Measurements from ENCODE around the gene SDK1.
"Not testable (repeated sequence)": the region's sequence is repeated elsewhere in the genome, so short reads cannot be mapped to it uniquely, and the experiment has no call there.

Gene SDK1

DNA sequence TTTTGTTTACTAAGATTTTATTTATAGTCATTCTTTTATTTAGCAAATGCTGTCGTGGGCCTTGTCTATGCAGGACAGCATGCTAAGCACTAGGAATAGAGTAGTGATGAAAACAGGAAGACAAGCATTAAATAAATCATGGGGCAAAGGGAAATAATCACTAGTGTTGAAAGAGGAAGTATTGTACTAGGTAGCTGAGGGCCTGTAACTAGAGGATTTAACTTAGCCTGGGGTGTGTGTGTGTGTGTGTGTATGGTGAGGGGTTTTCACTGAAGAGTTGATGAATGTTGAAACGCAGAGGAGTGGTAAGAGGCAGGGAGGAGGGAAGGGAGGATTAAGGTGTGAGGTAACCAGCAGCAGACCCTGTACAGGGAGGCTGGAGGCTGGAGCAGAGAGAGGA lies 446.4 kb downstream of the SDK1 start:
- DNase-seq, result no peak

- DNase-seq, result no peak
Observed at GRCh38 chr7:3748389-3748788, 447.3 kb downstream of the SDK1 start.

- no peak for DNase-seq
Observed at GRCh38 chr7:3753868-3754267, 452.8 kb downstream of the SDK1 start.

DNA sequence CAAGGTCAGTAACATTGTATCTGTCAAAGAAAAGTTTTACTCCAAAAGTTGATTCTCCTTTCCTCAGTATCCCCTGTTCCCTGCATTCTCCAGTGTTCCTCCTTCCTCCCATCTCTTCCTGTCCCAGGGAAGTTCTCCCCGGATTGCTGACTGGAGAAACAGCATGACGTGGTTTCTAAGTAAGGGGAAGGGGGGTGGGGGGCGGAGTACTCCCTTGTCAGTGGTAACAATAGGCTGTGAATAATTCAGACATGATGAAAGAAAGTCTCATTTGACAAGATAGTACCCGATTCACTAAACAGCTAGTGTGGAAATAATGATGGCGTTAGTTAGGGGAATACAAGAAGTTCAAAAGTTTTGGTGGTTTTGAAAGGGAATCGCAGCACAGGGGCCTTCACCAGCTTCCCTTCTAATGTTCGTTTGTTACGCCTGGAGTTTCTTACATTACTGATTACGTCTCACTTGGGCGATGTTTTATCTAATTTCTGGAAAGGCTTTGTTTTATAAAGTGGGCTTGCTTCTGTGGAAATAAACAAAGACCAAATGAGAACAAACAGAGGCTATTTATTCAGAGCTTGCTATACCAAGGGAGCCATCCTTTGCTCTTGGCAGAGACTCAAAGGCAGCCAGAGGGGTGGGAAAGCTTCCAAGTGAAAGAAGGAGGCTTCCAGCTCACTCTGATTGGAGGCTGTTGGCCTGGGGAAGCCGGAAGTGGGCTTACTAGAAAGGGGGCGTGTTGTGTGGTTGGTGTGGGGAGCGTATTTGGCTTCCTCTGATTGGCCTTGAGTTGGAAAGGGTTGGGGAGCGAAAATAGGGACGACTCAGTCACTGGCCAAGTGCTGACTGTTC lies 453.7 kb downstream of the SDK1 start:
- no peak for DNase-seq

DNA sequence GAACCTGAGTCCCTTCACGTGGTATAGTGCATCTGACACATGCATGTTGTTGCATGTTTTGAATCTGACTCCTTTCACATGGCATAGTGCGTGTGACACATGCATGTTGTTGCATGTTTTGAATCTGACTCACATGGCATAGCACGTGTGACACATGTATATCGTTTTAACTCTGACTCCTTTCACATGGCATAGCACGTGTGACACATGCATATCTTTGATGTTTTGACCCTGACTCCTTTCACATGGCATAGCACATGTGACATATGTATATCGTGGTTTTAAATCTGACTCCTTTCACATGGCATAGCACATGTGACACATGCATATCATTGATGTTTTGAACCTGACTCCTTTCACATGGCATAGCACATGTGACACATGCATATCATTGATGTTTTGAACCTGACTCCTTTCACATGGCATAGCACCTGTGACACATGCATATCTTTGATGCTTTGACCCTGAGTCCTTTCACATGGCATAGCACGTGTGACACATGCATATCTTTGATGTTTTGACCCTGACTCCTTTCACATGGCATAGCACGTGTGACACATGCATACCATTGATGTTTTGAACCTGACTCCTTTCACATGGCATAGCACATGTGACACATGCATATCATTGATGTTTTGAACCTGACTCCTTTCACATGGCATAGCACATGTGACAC lies 454.9 kb downstream of the SDK1 start:
- DNase-seq, result not testable (repeated sequence)

DNA sequence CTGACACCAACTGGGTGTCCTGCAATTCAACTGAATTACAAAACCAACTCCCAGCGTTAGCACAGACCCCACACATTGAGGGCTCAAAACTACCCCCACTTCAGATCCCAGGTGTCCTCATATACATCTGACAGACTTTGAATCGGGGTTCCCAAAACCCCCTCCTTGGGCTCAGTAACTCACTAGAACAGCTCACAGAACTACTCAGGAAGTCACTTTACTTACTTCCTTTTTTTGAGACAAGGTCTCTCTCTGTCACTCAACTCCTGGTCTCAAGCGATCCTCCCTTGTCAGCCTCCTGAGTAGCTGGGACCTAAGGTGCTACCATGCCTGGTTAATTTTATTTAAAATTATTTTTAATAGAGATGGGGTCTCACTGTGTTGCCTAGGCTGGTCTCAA lies 456.0 kb downstream of the SDK1 start:
- no peak for DNase-seq

DNA sequence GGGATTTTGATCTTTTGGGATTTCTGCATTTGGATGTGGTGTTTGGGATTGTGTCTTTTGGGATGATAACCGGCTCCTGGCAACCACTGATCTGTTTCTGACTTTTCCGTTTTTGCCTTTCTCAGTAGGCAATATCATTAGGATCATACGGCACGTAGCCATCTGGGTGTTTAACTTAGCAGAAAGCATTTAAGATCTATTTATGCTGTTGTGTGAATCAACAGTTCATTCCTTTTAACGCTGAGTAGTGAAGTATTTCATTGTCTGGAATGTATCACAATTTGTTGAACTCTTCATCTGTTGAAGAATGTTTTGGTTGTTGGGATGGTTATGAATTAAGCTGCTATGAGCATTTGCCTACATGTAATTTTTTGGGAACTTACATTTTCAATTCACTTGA lies 459.6 kb downstream of the SDK1 start:
- no peak for DNase-seq

- DNase-seq, result no peak
Observed at GRCh38 chr7:3762146-3762831, 461.2 kb downstream of the SDK1 start.

GRCh38 chr7:3767917-3768777 lies 467.1 kb downstream of the SDK1 start:
- DNase-seq, result no peak

GRCh38 chr7:3771906-3772305 lies 470.9 kb downstream of the SDK1 start:
- no peak for DNase-seq

DNA sequence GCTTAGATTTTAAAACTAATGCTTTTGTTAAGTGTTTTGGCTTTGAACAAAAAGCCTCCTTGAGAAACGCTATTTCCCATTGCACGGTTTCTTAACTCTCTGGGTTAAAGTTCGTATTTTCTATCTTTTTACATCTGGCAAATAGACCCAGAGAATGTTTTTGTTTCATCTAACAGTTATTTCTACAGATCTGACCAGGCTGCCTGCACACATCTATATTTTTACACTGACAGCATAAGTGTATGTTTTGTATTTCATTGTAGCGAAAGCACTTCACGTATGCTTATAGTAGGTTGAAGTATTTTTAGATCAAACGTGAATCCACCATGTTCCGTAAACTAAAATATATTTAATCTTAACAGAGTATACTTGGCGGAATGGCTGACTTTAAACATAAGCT lies 477.3 kb downstream of the SDK1 start:
- no peak for DNase-seq

GRCh38 chr7:3780016-3780415 lies 479.0 kb downstream of the SDK1 start:
- no peak for DNase-seq

GRCh38 chr7:3780525-3780924 lies 479.5 kb downstream of the SDK1 start:
- DNase-seq, result no peak

GRCh38 chr7:3781607-3782006 lies 480.6 kb downstream of the SDK1 start:
- DNase-seq, result no peak

DNA sequence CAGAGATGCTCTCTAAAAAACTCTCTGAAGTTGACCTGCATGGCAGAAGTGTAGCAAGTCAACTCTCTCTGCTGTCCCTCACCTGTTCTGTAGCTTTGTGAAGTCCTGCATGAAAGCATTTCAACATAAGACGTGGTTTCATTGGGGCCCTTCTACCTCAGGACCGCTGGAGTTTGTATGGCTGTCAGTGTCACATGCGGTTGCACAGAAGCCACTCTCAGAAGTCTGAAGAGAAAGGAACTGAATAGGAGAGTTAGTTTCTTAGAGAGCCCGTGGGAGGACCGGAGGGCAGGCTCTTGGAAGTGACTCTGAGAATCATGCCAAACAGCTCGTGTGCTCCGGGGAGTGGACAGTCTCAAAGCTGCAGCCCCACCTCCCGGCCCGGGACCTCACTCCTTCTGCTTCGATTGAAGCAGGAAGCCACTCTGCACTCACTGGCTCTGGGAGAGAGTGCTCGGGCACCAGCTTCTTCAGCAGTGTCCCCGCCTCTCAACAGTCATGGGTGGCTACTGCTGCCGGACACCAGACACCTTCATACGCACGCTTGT lies 486.7 kb downstream of the SDK1 start:
- no peak for DNase-seq

- no peak for DNase-seq
Observed at GRCh38 chr7:3790803-3791202, 489.8 kb downstream of the SDK1 start.

DNA sequence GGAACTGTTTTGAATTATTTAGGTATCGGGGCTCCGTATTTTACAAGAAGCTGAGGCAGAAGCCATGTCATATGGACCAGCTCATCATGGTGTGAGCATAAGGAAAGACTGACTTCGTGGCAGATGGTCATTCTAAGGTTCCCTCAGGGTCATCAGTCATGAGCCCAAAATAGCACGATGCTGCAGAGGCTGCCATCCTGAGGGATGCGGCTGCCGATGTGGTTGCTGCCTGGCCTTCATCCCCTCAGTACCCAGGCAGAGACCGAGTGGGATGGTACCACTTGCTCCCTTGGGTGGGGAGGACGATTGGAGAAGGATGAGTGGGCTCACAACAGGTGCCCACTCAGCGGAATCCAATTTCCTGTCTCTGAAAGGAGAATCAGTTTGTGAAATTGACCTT lies 490.3 kb downstream of the SDK1 start:
- no peak for DNase-seq

- no peak for DNase-seq
Observed at GRCh38 chr7:3795141-3795540, 494.1 kb downstream of the SDK1 start.

GRCh38 chr7:3795781-3796180 lies 494.7 kb downstream of the SDK1 start:
- no peak for DNase-seq

DNA sequence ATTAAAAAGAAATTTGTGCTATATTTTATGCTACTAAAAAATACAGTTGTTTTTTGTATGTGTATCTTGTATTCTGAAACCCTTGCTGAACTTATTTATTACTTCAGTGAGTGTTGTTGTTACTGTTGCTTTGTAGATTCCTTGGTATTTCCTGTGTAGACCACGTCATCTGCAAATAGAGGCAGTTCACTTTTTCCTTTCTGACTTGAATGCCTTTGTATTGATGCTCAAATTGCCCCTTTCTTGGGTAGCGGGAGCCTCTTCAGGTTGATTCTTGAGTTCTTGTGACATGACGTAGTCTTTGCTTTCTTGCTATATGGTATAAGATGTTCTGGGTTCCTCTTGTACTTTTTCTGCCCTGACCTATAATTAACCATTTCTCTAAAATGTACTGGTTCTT lies 504.1 kb downstream of the SDK1 start:
- no peak for DNase-seq

DNA sequence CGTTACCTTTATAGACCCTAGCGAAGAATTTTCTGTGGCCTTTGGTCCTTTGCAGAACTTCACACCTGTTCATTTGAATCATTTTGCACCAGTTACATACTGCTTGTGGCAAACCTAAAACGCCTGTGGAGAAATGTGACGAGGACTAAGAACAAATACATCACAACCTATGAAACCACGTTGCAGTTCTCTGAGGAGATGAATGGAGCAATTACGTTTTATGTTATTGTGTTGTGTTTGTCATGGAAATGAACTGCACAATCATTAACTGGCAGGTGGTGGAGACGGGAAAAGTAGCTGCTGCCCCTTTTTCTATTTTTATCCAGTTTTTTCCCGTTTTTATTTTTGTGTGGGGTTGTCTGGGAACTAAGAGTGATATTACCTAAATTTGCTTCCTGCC lies 505.5 kb downstream of the SDK1 start:
- no peak for DNase-seq

DNA sequence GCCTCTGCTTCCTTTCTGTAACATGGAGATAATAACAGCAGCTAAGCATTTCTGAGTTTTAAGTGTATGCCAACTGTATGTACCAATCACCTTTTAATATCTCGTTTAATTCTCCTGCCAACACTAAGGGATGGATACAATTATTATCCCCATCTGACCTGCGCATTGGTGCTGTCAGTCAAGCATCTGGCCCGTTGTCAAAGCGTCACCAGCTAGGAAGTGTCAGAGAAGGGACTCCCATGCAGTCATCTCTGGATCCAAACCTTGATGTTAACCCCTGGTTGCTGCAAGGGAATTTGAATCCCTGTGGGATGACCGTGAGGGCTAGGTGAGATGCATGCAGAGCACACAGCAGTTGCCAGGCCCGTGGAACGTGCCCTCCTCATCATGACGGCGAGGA lies 506.8 kb downstream of the SDK1 start:
- DNase-seq, result no peak

DNA sequence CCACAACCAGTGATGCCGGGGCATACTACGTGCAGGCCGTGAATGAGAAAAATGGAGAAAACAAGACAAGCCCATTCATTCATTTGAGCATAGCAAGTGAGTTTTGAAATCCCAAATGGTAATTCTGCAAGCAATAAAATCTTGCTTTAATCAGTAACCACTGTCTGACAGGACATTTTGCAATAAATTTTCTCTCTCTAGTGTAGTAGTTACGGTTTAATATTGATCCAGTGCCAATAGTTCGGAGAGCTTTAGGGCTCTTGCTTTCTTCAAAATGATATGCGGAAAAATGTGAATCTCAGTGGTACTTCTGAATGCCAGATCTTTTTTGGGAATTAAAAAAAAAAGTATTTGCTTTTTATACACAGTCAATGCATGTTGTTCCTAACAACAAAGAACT lies 520.4 kb downstream of the SDK1 start:
- DNase-seq, result no peak
